Brain microvascular endothelial cell (primary cell): ENCODE measurements around the gene CFDP1.

Experiments
- DNase-seq: peaks from one replicate; pipeline ENCODE4 v3.0.0-alpha.2; 2020
- H3K27ac ChIP-seq: fragments of 250-450 bp; sonication (Bioruptor Pico); 2 replicates; pipeline ENCODE4 v1.5.1; 2020; ENCODE audit warnings: mild to moderate bottlenecking, moderate library complexity
- H3K27me3 ChIP-seq: fragments of 250-450 bp; sonication (Bioruptor Pico); replicated peaks from 2 replicates; pipeline ENCODE4 v1.5.1; 2020; ENCODE audit warnings: mild to moderate bottlenecking
- H3K36me3 ChIP-seq: fragments of 250-450 bp; sonication (Bioruptor Pico); replicated peaks from 2 replicates; pipeline ENCODE4 v1.5.1; 2020; ENCODE audit warnings: mild to moderate bottlenecking
- H3K4me3 ChIP-seq: 2 replicates; pipeline ENCODE4 v1.5.1; 2011; ENCODE audit warnings: low read depth, mild to moderate bottlenecking, control low read depth, low read length, moderate library complexity
- in situ Hi-C: cut with HindIII; loops from 2 replicates; pipeline ENCODE4 v1.10.0; 2017; ENCODE audit warnings: low sequenced_read_pairs, low pct_ligation_motif_present
- TF ChIP-seq, protein P1 (sequence below): IDR thresholded peaks from 2 replicates; pipeline ENCODE4 v1.5.1; 2011; ENCODE audit warnings: low read depth, mild to moderate bottlenecking, moderate library complexity, low read length, control low read depth, inconsistent platforms; ENCODE audit errors: missing control alignments

The CFDP1 gene

DNA sequence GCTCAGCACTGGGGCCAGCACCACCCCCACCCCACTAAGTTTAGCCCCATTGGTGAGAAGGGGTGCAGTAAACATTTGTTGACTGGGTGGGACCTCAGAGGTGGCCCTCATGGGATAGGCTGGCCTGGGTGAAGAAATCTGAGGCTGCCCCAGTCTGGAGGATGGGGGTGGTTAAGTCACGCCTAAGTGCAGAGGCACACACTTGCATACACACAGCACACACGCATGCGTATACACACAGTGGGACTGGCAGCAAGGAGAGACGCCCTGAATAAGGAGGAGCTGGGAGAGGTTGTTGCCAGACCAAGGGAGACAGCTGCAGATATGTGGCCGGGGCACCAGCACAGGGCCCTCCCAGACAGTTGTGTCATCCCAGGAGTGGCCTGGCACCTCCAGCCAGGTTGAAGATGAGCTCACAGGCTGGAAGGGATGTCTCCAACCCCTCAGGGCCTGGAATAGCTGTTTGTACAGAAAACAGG, 178.9 kb downstream of the CFDP1 start:
- peak; percentile 64 for DNase-seq
- Histone ChIP-seq H3K36me3 (no peaks in the 10 kb centered on the region), H3K27ac (peak overlapping the region; percentile 98), H3K27me3 (no peaks in the 10 kb centered on the region), H3K4me3 (no peak overlapping the region)
- in situ Hi-C loops, result no loop called here
- TF ChIP-seq, protein P1, sequence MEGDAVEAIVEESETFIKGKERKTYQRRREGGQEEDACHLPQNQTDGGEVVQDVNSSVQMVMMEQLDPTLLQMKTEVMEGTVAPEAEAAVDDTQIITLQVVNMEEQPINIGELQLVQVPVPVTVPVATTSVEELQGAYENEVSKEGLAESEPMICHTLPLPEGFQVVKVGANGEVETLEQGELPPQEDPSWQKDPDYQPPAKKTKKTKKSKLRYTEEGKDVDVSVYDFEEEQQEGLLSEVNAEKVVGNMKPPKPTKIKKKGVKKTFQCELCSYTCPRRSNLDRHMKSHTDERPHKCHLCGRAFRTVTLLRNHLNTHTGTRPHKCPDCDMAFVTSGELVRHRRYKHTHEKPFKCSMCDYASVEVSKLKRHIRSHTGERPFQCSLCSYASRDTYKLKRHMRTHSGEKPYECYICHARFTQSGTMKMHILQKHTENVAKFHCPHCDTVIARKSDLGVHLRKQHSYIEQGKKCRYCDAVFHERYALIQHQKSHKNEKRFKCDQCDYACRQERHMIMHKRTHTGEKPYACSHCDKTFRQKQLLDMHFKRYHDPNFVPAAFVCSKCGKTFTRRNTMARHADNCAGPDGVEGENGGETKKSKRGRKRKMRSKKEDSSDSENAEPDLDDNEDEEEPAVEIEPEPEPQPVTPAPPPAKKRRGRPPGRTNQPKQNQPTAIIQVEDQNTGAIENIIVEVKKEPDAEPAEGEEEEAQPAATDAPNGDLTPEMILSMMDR, result no peak

DNA sequence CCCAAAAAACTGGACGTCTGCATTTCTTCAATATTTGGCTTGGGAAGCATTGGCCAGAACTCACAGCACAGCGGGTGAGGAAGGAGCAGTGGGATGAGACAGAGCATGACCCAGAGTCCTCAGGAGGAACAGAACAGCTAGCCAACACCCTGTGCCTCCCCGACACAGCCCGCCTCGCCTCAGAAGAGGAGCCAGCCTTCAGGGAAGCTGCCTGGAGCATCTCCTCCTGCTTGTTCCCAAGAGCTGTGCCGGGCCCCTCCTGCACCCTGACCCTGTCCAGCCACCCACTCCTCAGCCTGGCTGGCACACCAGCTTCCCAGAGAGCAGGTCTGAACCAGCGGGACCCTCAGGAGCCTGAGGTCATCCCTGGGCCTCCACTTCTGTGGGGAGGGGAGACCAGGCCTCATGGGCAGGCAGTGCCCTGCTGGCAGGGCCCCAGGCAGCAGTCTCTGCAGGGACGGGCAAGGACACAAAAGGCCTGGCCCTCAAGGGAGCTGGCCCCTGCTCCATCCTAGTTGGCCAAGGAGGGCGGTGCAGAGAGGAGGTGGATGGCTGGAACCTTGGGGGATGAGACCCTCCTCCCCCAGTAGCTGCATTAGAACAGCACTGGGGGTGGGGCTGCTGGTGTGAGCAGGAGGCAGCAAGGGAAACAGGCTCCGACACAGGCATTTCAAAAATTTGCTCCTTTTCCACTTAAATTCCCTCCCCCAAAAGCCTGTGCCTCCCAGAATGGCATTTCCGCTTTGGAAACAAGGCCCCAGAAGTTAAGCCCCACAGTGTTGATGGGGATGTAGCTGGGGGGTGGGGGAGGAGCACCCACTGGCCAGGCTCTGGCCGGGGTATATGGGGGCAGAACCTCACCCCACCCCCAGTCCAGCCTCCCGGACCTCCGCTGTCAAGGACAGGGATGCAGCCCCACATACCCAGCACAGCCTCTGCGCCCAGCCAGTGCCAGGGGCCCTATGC, 180.1 kb downstream of the CFDP1 start:
- Histone ChIP-seq H3K36me3 (no peaks in the 10 kb centered on the region), H3K4me3 (peak overlapping the region; percentile 17), H3K27ac (peak overlapping the region; percentile 98), H3K27me3 (no peaks in the 10 kb centered on the region)
- in situ Hi-C loops, result no loop called here
- DNase-seq, result no peak
- TF ChIP-seq, protein P1, result no peak

DNA sequence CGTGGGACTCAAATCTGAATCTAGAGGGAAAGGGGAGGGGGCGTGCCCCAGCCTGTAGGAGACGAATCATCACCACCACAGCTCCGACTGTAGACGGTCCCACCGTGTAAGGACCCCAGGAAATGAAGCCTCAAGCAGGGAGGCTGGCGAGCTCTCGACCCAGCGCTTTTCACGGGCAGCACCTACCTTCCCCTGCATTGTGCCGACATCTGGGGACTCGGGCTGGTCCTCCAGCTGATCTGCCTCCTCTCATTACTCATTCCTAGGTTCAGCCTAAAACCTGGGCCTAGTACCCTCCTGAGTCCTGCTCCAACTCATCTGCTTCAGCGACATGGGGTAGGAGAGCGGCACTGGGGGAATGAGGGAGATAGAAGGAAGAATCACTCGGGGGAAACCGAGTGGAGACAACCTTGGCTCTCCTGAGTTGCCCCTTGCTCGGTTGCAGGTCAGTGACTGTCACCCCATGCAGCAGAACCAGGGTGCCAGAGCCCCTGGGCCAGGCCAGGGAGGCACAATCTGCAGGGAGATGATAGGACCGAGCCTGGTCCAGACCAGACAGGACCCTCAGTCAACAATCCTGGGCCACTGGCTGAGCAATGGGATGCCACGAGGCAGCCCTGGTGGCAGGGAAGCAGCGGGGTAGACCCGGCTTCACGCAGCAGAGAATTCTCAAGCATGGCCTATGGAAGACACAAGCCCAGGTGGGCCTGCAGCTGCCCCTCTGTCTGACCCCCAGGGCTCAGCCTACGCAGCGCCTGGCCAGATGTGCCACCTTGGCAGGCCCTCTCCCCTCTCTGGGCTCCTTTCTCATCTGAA, 181.0 kb downstream of the CFDP1 start:
- Histone ChIP-seq H3K4me3 (peak overlapping the region; percentile 20), H3K36me3 (peaks cover 2% of the 10 kb centered on the region), H3K27me3 (no peaks in the 10 kb centered on the region), H3K27ac (peak overlapping the region; percentile 98)
- in situ Hi-C loops, result no loop called here
- TF ChIP-seq, protein P1, result no peak
- no peak for DNase-seq

DNA sequence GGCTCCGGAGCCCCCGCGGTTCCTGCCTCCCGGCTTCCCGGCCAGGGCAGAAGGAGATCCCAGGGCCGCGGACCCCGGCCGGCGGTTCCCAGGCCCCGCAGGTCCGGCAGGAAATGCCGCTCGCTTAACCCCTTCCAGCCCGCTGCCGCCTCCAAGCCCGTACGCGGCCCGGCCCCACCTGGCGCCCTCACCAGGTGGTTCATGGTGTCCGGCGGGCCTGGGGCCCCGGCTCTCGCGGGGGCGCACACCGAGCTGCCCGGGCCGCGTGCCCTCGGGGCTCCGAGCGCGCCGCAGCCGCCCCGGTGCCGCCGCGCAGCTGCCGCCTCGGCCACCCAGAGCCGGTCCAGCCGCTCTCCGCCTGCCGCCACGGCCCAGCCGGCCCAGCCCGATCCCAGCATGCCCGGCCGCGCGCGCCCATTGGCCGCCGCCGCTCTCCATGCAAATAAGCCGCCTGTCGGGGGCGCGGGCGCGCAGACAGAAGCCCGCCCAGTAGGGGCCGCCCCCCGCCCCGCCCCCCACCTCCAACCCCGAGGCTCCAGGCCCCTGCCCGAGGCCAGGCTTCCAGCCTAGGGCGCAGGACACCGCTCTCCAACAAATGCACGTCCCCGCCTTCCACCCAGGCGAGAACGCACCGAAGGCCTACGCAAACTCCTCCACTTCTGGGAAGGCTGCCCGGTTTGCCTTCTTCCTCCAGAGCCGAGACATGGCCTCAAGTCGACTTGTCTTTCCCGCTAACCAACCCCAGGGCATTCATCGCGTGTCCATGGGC, 181.8 kb downstream of the CFDP1 start, which contains the start of gene BCAR1:
BCAR1 (minus strand) TSS at position 345 of the 769 bp plus-strand sequence; CDS start at position 203, 142 bp downstream.
- in situ Hi-C loops, result no loop called here
- peak; percentile 82 for DNase-seq
- H3K27me3 ChIP-seq, result no peaks in the 10 kb centered on the region
- peak within 1 kb of the TSS; percentile 86 for H3K4me3 ChIP-seq
- peaks cover 6% of the 10 kb centered on the region for H3K36me3 ChIP-seq
- TF ChIP-seq, protein P1, result no peak
- H3K27ac ChIP-seq, result peak within 1 kb of the TSS; percentile 98

DNA sequence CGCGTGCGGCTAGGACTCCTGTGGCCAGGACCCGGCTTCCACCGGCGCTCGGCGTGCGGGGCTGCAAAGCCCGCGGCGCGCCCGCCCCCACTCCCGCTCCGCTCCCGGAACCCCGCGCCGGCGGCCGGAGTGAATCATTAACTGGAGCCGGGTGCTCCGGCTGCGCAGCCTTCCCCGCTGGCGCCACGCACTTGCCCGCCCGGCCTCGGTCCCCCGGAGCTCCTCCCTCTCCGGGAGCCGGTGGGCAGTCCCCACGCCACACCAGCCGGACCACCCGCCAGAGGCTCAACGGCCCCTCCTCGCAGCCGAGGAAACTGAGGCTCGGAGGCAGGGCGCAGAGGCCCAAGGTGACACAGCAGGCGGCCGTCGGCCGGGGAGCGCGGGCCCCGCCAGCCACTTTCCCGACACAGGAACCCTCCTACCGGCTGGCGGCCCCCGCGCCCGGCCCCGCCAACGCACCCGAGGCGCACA, 182.5 kb downstream of the CFDP1 start:
- no peak for DNase-seq
- H3K4me3 ChIP-seq, result peak overlapping the region; percentile 86
- TF ChIP-seq, protein P1, result no peak
- H3K27ac ChIP-seq, result peak overlapping the region; percentile 98
- no peaks in the 10 kb centered on the region for H3K27me3 ChIP-seq
- in situ Hi-C loops, result no loop called here
- H3K36me3 ChIP-seq, result peaks cover 6% of the 10 kb centered on the region
